HG02642 (cell line): ENCODE data around the gene HYCC1.
"Not testable (repeated sequence)": the region's sequence is repeated elsewhere in the genome, so short reads cannot be mapped to it uniquely, and the experiment has no call there.

Experiments
- ATAC-seq: cut with Tn5 transposase; IDR thresholded peaks from one replicate; pipeline ENCODE4 v1.9.1; 2021; ENCODE audit warnings: mild to moderate bottlenecking; ENCODE audit not compliant: unreplicated experiment, poor library complexity

The HYCC1 gene

GRCh38 chr7:22989643-22990587, 24.0 kb downstream of the HYCC1 start:
- no peak for ATAC-seq

GRCh38 chr7:22985436-22985835, 28.5 kb downstream of the HYCC1 start:
- no peak for ATAC-seq

GRCh38 chr7:22983257-22983855, 30.6 kb downstream of the HYCC1 start:
- ATAC-seq: no peak

- no peak for ATAC-seq
Measured at GRCh38 chr7:22980422-22980821, 33.5 kb downstream of the HYCC1 start.

- no peak for ATAC-seq
Measured at GRCh38 chr7:22979861-22980260, 34.1 kb downstream of the HYCC1 start.

GRCh38 chr7:22979251-22979650, 34.7 kb downstream of the HYCC1 start:
- no peak for ATAC-seq

- not testable (repeated sequence) for ATAC-seq
Measured at GRCh38 chr7:22974636-22975035, 39.3 kb downstream of the HYCC1 start.

GRCh38 chr7:22972207-22972606, 41.7 kb downstream of the HYCC1 start:
- ATAC-seq: no peak

- no peak for ATAC-seq
Measured at GRCh38 chr7:22969010-22969431, 44.9 kb downstream of the HYCC1 start.
